PFSK-1 (cell line): ENCODE results near the gene FBXO30.

Source experiments
- FOXP2 ChIP-seq: optimal IDR thresholded peaks from 2 replicates; pipeline ENCODE3; 2011; ENCODE audit warnings: borderline replicate concordance, control low read depth, inconsistent platforms; ENCODE audit not compliant: insufficient read depth; ENCODE audit errors: extremely low read length, extremely low read depth
- POLR2AphosphoS5 ChIP-seq: IDR thresholded peaks from 2 replicates; pipeline ENCODE4 v1.6.1; 2012; ENCODE audit warnings: low read depth, mild to moderate bottlenecking, control low read depth, low read length, moderate library complexity
- SIN3A ChIP-seq: IDR thresholded peaks from 2 replicates; pipeline ENCODE4 v1.6.1; 2012; ENCODE audit warnings: mild to moderate bottlenecking, low read length, moderate library complexity, borderline replicate concordance; ENCODE audit not compliant: insufficient read depth
- TAF1 ChIP-seq: IDR thresholded peaks from 2 replicates; pipeline ENCODE4 v1.6.1; 2012; ENCODE audit warnings: low read length, control low read depth, borderline replicate concordance; ENCODE audit not compliant: insufficient read depth
- TF ChIP-seq, protein P1 (sequence below), 2 experiments: IDR thresholded peaks; 2 replicates each; pipeline versions ENCODE4 v1.6.1 to v1.8.0; 2011 to 2012; ENCODE audit warnings: low read depth in 2 of 2, low read length in 2 of 2, control low read depth in 1 of 2, inconsistent platforms in 1 of 2, mild to moderate bottlenecking in 1 of 2, moderate library complexity in 1 of 2; ENCODE audit not compliant: insufficient read depth in 1 of 2

The FBXO30 gene

DNA sequence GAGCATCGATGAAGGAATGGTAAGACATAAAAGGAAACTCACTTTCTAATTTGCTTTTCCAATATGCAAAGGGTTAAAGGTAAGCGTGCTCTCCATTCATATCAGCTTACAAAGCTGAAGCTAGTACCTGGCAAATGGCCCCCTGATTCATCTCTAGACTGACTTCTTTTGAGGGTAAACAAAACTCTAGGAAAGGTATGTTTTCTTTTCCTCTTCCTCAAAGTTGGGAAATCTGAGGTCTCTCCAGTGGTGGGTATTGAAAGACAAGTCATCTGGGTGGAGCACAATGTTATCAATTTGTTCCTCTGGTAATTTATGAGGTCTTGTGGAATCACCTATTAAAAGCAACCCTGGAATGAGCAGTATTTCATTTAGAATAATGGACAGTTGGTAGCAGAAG lies 7.9 kb upstream of the FBXO30 start:
- TF ChIP-seq FOXP2 (no peak), SIN3A (no peak), TAF1 (no peak), POLR2AphosphoS5 (no peak)
- TF ChIP-seq, protein P1, sequence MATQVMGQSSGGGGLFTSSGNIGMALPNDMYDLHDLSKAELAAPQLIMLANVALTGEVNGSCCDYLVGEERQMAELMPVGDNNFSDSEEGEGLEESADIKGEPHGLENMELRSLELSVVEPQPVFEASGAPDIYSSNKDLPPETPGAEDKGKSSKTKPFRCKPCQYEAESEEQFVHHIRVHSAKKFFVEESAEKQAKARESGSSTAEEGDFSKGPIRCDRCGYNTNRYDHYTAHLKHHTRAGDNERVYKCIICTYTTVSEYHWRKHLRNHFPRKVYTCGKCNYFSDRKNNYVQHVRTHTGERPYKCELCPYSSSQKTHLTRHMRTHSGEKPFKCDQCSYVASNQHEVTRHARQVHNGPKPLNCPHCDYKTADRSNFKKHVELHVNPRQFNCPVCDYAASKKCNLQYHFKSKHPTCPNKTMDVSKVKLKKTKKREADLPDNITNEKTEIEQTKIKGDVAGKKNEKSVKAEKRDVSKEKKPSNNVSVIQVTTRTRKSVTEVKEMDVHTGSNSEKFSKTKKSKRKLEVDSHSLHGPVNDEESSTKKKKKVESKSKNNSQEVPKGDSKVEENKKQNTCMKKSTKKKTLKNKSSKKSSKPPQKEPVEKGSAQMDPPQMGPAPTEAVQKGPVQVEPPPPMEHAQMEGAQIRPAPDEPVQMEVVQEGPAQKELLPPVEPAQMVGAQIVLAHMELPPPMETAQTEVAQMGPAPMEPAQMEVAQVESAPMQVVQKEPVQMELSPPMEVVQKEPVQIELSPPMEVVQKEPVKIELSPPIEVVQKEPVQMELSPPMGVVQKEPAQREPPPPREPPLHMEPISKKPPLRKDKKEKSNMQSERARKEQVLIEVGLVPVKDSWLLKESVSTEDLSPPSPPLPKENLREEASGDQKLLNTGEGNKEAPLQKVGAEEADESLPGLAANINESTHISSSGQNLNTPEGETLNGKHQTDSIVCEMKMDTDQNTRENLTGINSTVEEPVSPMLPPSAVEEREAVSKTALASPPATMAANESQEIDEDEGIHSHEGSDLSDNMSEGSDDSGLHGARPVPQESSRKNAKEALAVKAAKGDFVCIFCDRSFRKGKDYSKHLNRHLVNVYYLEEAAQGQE (IDR thresholded peaks at IDR 0.05; ENCODE audit: insufficient read depth in 1 of 2, low read depth in 2 of 2, low read length in 2 of 2), result no peak

GRCh38 chr6:145819994-145820393 lies 5.4 kb upstream of the FBXO30 start:
- no peak for TF ChIP-seq TAF1
- TF ChIP-seq POLR2AphosphoS5, result no peak
- TF ChIP-seq FOXP2, result no peak
- TF ChIP-seq SIN3A, result no peak
- TF ChIP-seq, protein P1 (IDR thresholded peaks at IDR 0.05; ENCODE audit: insufficient read depth in 1 of 2, low read depth in 2 of 2, low read length in 2 of 2), result no peak

DNA sequence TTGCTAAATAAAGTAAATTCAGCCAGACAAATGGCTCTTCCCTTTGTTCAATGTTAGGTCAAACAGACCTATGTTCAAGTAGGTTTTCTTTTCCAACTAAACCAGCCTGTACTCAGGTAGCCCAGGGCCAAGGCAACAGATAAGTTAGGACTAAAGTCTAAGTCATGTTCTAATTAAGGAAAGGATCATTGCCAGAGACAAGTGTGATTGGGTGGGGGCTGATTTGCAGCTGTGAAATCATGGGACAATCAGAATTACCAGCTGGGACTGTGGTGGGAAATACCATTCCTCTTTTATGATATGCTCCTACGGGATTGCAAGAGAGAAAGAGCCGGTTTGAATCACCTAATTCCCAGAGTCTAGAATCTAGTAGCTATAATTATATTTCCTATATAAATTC lies 4.2 kb upstream of the FBXO30 start:
- TF ChIP-seq POLR2AphosphoS5, result no peak

DNA sequence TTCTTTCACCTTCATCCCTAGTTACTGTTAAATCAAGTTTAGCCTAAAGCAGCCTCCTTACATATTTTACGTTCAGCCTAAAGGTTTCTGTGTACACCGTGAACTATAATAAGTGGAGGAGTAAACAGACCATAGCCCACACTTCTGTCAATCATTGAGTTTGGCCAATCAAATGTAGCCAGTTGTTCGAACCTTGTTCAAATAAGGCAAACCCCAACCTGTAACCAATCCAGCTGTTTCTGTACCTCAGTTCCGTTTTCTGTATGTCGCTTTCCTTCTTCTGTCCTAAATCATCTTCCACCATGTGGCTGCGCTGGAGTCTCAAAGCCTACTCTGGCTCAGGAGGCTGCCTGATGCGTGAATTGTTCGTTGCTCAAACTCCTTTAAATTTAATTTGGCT lies 1.8 kb upstream of the FBXO30 start:
- no peak for TF ChIP-seq POLR2AphosphoS5
- TF ChIP-seq FOXP2, result no peak
- no peak for TF ChIP-seq SIN3A
- TF ChIP-seq, protein P1 (IDR thresholded peaks at IDR 0.05; ENCODE audit: insufficient read depth in 1 of 2, low read depth in 2 of 2, low read length in 2 of 2), result no peak
- no peak for TF ChIP-seq TAF1

GRCh38 chr6:145815309-145816274 lies 997 bp upstream of the FBXO30 start:
- TF ChIP-seq POLR2AphosphoS5 (no peak), FOXP2 (no peak), TAF1 (no peak), SIN3A (no peak)
- TF ChIP-seq, protein P1 (IDR thresholded peaks at IDR 0.05; ENCODE audit: insufficient read depth in 1 of 2, low read depth in 2 of 2, low read length in 2 of 2), result no peak
